ENCODE data around the gene ISL1.

Gene ISL1

GRCh38 chr5:51383131-51384121 is at the start of gene ISL1:
TSS of gene ISL1 (plus strand) at chr5:51383448. CDS start at chr5:51383672, 224 bp downstream.
- DNase-seq: peak; percentile 90 to 97

DNA sequence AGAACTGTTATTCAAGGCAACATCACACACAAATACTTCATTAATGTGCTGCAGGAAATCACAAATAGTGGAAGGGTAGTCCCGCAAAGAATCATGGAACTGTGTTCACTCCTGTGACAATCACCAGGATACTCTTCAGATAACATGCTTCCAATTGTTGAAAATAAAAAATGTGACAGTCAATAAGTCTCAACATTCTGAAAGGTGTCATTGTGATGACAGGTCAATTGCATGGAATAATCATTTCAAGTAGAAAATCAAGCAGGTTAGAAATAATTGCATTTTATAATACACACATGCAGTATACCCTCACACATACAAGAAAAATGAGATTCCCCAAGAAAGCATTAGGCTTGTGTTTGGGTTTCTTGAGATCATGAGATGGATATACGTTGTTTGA is 46.4 kb upstream of the ISL1 start:
- DNase-seq: no peak

GRCh38 chr5:51345106-51345505 is 38.1 kb upstream of the ISL1 start:
- DNase-seq: no peak

DNA sequence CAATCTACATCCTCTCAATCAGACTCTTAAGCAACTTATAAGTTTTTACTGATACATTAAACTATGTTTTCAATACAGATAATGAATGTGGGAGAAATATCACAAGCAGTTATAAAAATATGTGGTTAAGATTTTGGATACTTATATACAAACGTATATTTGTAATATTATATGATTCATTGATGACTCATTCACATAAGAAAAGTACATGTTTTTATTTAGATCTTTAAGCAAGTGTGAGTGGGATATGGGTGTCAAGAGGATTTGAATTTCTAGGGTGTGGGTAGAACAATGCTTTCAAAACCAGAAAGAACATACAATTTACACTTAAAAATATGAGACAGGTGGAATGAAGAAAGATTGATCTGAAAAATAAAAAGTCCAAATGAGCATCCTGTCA is 36.1 kb upstream of the ISL1 start:
- DNase-seq: no peak

- DNase-seq: peak in 1 of 2 experiments; percentile 53
These were observed 35.5 kb upstream of the ISL1 start for GRCh38 chr5:51347704-51348103.

- DNase-seq: no peak
These were observed 12.2 kb upstream of the ISL1 start for GRCh38 chr5:51371052-51371451.

DNA sequence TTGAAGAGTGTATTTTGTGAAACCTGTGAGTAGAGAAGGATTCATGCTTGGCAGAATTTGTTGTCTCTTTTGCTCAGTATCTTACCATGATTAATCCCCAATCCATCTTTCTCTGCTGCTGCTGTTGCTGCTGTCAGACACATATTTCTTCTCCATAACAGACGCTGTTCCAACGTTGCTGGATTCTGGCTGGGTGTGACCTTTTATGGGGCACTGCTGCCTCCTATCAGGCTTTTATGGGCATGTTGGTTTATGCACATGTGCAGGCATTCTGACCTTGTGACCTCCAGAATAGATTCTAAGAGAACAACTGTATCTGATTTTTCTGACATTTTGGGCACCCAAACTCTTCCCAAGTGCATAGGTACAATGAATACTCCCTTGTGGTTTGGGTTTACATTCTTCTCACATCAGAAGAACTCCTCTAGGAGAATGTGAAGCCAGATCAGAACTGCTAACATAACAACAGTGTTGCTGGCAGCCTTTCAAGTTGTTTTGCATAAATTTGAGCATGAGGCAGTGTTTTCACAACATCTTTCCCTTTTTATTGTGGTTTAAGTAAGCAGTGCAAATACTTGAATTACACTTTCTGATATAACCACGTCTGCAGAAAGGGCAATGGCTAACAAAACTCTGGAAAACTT is 9.2 kb upstream of the ISL1 start:
- no peak for DNase-seq

- DNase-seq: no peak
These were observed 8.2 kb upstream of the ISL1 start for GRCh38 chr5:51375084-51375483.

DNA sequence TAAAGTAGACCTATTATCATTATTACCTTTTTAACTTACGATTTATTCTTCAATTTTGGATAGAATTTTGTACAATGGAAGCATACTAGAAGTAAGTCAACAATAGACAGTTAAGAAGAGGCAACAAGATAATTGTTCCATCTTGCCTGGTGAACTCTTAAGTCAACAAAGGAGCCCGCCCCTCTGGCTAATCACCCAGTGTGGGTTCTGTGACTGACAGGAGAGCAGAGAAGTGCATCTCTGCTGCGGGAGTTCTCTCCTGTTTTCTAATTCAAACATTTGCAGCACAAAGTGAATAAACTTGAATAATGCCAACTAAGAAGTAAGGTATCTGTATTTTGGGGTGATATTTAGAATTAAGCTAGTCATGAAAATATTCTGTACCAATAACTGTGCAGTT is 6.7 kb upstream of the ISL1 start:
- DNase-seq: no peak

DNA sequence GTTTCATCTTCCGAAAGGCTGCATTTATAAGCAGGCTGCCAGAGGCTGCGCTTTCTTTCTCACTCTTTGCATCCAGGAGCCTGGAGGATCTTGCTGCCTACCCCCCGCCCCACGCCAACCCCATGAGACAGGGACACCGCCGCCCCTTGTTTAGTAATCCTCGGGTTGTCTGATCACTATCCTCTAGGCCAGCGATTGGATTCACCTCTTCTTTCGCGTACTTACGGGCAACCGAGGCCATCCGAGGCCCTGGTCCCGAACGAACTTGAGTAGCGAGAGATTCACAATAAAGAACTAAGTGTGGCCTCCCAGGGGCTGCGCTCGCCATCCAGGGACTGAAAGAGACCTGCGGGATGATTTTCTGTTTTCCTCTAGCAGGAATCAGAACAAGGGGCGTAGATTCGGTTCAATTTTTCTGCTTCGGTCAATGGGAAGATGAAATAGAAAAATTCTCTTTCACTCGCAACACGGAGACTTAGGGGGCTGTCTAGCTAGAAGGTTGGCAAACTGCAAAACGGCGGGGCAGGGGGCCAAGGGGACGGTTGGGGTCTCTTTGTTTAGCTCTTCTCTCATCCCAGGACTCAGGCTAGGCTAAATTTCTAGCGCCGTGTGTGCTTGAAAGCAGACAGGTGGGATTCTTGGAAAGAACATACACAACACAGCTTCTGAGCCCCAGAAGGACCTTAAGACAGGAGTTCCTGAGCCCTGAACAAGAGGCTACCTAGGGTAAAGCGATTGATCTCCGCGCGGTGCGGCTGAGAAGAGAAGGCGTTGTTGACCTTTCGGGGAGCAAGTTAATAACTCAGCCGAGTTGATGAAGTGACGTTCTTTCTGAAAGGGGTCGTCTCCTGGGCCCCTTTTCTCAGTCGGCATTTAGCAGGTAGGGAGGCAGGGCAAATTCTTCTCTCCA is 5.8 kb upstream of the ISL1 start:
- DNase-seq: peak in 1 of 2 experiments; percentile 51

DNA sequence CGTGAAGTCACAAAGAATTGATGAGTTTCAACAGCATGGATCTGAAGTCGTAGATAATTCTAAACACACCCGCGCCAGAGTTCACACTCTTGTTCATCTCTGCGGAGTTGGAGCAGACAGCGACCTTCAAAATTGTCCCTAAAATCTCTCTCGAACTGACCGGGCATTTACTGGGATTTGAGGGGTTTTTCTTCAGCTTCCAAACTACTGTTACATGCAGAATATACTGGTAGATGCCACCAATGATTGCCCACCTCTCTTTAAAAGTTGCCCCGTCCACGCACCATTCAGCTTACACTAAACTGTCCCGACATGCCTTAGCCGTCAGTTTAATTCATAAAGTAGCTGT is 5.2 kb upstream of the ISL1 start:
- DNase-seq: peak in 1 of 2 experiments; percentile 51

DNA sequence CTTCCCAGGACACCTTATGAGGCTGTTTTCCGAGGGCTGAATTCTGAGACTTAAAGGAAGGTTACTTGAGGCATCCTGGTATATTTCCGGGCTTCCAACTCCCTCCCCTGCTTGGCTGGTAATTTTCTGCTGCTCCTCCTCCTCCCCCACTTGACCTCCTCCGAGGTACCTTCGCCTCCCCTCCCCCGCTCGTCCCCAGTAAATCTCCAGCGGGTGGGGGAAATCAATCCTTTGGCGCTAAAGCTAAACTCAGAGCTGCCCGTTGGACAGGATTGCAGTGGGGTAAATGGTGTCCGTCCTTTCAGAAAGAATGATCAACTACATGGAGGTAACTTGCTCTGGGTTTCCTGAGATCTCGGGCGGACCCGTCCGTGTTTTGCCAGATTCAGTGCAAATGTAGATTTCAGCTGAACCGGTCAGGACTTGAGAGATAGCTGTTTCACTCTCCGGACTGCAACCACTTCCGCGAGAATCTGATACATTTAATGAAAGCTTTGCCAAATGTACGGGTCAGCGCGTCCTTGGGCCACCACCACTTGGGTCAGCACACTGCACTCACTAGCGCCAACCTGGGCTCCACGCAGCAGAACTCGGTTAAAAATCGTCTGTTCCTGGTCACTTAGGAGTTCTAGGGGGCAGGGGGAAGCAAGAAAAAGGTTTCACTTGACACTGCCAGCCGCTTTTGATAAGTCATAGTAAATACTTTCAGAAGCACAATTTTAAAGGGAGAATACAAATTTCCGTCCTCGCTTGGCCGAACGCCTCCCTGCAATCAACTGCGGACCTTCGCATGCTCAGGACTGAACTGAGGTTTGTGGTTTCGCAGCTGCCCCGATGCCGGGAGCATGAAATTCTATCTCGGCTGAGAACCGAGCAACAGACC is 4.6 kb upstream of the ISL1 start:
- DNase-seq: peak; percentile 43 to 90

DNA sequence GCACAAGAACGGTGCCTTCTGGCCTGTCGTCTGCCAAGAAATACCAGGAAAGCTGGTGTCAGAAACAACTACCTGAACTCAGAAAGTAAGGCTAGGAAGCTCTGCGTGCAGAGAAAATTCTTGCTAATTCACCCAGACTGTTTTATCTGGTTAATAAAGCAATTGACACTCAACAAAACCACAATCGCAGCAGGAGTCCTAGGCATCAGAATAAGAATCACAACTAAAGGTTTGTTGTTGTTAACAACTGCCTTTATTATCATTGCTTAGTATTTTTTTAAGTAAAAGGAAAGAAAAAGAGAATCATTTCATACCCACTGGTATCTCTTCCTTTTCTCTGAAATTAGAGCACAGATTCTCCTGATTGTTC is 3.9 kb upstream of the ISL1 start:
- DNase-seq: no peak

GRCh38 chr5:51380603-51381207 is 2.5 kb upstream of the ISL1 start:
- peak; percentile 58 to 71 for DNase-seq

GRCh38 chr5:51381761-51382474 is 1.3 kb upstream of the ISL1 start:
- DNase-seq: peak in 1 of 2 experiments; percentile 43

DNA sequence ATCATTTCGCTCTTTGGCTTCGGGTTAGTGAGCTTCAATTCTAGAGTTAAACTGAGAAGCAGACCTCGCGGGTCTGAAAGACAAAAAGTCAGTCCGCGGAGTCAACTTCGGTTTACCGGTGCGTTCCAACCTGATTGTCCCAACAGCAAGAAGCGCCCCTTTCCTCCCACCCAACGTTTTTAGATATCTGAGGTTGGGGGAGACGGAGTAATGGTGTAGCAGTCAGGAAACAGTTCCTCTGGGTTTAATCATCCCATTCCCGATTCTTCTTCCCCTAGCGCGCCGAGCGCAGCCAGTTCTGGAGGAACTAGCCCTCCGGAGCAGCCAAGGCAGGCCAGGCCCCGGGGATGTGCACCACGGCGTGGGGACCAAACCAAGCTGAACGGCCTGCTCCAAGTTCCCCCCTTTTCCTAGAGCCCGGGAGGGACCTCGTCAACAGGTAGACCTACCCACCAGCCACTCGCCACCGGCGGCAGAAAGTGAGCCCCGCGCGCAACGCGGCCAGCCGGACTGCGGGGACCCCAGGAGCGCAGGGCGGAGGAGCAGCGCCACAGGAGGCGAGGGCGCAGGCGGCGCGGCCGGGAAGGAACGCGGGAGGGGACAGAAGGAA is 622 bp upstream of the ISL1 start:
- peak in 1 of 2 experiments; percentile 57 for DNase-seq

GRCh38 chr5:51384281-51384840 is 1.1 kb downstream of the ISL1 start:
- DNase-seq: peak in 1 of 2 experiments; percentile 34

DNA sequence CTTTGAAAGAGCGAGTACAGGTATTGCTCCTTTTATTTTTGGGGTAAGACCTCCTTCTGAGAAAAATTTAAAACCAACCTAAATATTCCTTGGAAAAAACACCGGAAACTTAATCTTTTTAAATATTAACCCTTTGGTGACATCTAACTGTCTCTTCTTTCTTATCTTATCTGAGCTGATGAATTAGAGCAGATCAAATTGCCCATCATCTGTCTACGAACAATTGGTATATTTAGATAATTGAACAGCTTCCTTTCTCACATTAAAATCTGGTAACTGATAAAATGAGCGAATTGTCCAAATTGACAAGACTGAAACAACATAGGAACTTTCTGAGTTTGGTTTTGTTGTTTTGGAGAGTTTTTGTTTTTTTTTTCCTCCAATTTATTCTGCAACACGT is 2.0 kb downstream of the ISL1 start:
- DNase-seq: no peak

DNA sequence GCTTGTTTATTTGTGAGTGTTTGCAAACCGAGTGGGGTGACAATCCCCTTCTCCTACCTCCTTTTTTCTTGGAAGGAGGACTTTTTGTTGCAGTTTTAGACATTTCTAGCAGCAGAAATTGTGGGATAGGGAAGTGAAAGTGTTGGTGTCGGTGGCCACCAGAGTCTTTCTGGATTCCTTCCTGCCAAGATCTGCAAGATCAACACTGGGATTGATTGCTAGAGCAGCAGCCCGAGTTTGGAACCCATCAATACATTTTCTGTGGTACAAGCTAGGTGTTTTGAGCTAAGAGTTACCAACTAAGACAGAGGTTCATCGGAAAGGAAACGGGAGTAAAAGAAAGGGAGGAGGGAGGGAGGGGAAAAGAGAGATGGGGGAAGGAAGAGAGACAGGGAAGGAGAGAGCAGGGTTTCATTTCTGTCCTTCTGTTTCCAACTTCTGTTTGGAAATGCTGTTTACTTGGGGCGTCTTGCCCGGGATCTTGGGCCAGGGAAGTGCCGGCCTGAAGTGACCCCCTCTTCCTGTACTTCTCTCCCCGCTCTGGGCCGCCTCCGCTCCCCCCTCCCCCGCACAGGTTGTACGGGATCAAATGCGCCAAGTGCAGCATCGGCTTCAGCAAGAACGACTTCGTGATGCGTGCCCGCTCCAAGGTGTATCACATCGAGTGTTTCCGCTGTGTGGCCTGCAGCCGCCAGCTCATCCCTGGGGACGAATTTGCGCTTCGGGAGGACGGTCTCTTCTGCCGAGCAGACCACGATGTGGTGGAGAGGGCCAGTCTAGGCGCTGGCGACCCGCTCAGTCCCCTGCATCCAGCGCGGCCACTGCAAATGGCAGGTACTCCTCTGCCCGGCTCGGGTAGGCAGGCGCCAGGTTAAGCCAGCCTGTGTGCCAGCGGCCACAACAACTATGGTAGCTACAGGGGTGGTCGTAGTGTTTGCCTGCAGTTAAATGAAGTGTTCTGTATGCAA is 4.0 kb downstream of the ISL1 start:
- DNase-seq: peak; percentile 35 to 57
